ENCODE measurements around the gene RHOXF2.

Gene RHOXF2

DNA sequence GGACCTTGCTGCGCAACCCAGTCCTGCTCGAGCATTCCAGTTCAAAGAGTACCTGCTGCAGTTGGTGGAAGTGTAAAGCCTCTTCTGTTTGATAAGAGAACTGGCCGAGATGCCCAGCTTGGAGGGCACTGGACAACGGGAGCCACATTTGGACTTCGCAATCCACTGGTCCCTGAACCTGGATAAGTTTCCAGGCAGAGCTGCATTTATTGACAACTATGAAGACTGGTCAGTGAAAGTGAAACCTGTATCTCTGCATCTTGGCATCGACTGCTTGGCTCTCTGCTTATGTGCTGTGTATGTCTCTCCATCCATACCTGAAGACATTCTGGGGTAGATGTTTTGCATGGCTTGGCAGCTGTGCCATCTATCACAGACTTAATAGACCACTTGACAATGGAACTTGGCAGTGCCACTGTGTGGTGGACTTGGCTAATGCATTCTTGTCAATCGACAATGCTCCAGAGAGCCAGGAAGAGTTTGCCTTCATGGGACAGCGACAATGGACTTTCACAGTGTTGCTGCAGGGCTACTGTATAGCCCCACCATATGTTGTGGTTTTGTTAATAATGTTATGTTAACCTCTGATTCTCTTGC lies 48.7 kb downstream of the RHOXF2 start:
- H3K27ac ChIP-seq (ENCODE audit: poor library complexity, severe bottlenecking) = no peak overlapping the region
- no peak overlapping the region for H3K4me3 ChIP-seq (ENCODE audit: severe bottlenecking)
- TF ChIP-seq, protein P1, sequence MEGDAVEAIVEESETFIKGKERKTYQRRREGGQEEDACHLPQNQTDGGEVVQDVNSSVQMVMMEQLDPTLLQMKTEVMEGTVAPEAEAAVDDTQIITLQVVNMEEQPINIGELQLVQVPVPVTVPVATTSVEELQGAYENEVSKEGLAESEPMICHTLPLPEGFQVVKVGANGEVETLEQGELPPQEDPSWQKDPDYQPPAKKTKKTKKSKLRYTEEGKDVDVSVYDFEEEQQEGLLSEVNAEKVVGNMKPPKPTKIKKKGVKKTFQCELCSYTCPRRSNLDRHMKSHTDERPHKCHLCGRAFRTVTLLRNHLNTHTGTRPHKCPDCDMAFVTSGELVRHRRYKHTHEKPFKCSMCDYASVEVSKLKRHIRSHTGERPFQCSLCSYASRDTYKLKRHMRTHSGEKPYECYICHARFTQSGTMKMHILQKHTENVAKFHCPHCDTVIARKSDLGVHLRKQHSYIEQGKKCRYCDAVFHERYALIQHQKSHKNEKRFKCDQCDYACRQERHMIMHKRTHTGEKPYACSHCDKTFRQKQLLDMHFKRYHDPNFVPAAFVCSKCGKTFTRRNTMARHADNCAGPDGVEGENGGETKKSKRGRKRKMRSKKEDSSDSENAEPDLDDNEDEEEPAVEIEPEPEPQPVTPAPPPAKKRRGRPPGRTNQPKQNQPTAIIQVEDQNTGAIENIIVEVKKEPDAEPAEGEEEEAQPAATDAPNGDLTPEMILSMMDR (IDR thresholded peaks at IDR 0.05; ENCODE audit: poor library complexity, severe bottlenecking) = no peak
- no peaks in the 10 kb centered on the region for H3K4me1 ChIP-seq (ENCODE audit: insufficient read depth, poor library complexity, severe bottlenecking)
- H3K27me3 ChIP-seq (ENCODE audit: insufficient read depth, poor library complexity, severe bottlenecking) = no peaks in the 10 kb centered on the region
- no peaks in the 10 kb centered on the region for H3K9me3 ChIP-seq (ENCODE audit: severe bottlenecking)
- no peaks in the 10 kb centered on the region for H3K36me3 ChIP-seq (ENCODE audit: low read depth)
- ATAC-seq (ENCODE audit: low read depth) (no peak), DNase-seq (ENCODE audit: low spot score) (no peak)

DNA sequence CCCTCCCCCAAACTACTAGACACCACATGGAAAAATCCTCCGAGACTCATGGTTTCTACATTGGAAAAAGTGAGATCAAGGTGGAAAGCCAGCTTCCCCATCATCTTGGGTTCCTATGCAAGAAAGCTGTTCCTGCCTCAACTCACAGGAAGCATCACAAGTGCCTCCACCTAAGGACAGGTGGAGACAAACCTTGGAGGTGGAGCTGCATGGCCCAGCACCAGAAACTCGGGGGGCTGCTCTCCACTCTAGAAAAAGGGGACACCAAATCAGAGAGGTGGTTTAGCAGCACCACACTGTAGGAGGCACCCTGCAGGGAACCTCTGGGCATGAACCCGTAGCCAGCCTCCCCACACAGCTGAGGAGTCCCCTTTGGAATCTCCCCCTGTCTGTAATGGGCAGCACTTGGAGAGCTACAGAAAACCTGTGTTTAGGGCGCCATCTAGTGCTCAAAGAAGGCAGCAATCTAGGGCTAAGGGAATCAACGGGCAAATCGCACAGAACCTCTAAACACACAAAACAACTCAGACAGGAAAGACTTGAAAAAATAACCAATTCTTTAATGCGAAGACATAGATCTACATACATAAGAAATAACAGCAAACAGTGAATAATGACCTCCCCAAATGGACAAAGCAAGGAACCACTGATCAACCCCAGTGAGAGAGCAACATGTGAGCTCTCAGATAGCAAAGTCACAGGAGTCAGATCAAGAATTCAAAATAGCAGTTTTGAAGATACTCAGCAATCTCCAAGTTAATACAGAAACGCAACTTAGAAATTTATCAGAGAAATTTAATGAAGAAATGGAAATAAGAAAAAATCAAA lies 55.2 kb downstream of the RHOXF2 start:
- DNase-seq (ENCODE audit: low spot score) = no peak
- no peaks in the 10 kb centered on the region for H3K4me1 ChIP-seq (ENCODE audit: insufficient read depth, poor library complexity, severe bottlenecking)
- peak; percentile 62; the same call in 2 of the 3 replicates for ATAC-seq (ENCODE audit: low read depth)
- no peak overlapping the region for H3K27ac ChIP-seq (ENCODE audit: poor library complexity, severe bottlenecking)
- H3K4me3 ChIP-seq (ENCODE audit: severe bottlenecking) = no peak overlapping the region
- no peaks in the 10 kb centered on the region for H3K9me3 ChIP-seq (ENCODE audit: severe bottlenecking)
- no peaks in the 10 kb centered on the region for H3K27me3 ChIP-seq (ENCODE audit: insufficient read depth, poor library complexity, severe bottlenecking)
- TF ChIP-seq, protein P1 (IDR thresholded peaks at IDR 0.05; ENCODE audit: poor library complexity, severe bottlenecking) = peak; percentile 68
- H3K36me3 ChIP-seq (ENCODE audit: low read depth) = no peaks in the 10 kb centered on the region
